Mammary epithelial cell (primary cell): ENCODE data around the gene TXNRD3.

Experiments
- CTCF ChIP-seq, 2 donors: IDR thresholded peaks in 1 of 2; conservative IDR thresholded peaks in 1 of 2; 2 replicates each; pipeline ENCODE4 v1.5.1; 2011 to 2012; ENCODE audit warnings: inconsistent platforms in 2 of 2, low read length in 2 of 2, mild to moderate bottlenecking in 2 of 2, control low read depth in 1 of 2, low read depth in 1 of 2; ENCODE audit not compliant: insufficient read depth in 1 of 2; ENCODE audit errors: extremely low read depth in 1 of 2
- EZH2 ChIP-seq: IDR thresholded peaks from 2 replicates; pipeline ENCODE4 v1.6.1; 2012; ENCODE audit warnings: low read length, inconsistent platforms, borderline replicate concordance

- TF ChIP-seq EZH2 (no peak), CTCF (conservative IDR thresholded peaks at IDR 0.05 in 1 of 2, IDR thresholded peaks at IDR 0.05 in 1 of 2; ENCODE audit: extremely low read depth in 1 of 2, insufficient read depth in 1 of 2, low read depth in 1 of 2, low read length in 2 of 2) (no peak)
Observed at GRCh38 chr3:126571078-126571477, 83.8 kb downstream of the TXNRD3 start.
